SK-N-SH treated with all-trans-retinoic acid at 6 μM for 48 hours (cell line): Measurements from ENCODE around the gene LMAN1L.

ENCODE experiments used
- ATAC-seq: fragments of 200-7000 bp; cut with Tn5 transposase; 3 replicates; pipeline ENCODE4 v1.9.1; 2020; ENCODE audit warnings: mild to moderate bottlenecking, moderate library complexity
- ARNTL ChIP-seq: fragments of 450-650 bp; formaldehyde crosslinking; IDR thresholded peaks from 2 replicates; pipeline ENCODE4 v1.5.0; 2020; ENCODE audit warnings: low read depth, mild to moderate bottlenecking, moderate library complexity, borderline replicate concordance
- BACH2 ChIP-seq: fragments of 250-450 bp; sonication (Bioruptor Pico); IDR thresholded peaks from 2 replicates; pipeline ENCODE4 v1.9.0; 2021; ENCODE audit warnings: mild to moderate bottlenecking, borderline replicate concordance
- CSDC2 ChIP-seq: fragments of 250-450 bp; sonication (Bioruptor Pico); IDR thresholded peaks from 2 replicates; pipeline ENCODE4 v1.5.0; 2020; ENCODE audit warnings: mild to moderate bottlenecking, moderate library complexity
- ESRRG ChIP-seq: fragments of 250-450 bp; sonication (Bioruptor Pico); IDR thresholded peaks from 2 replicates; pipeline ENCODE4 v1.6.1; 2021; ENCODE audit warnings: mild to moderate bottlenecking
- GLIS3 ChIP-seq: fragments of 250-450 bp; sonication (Bioruptor Pico); IDR thresholded peaks from 2 replicates; pipeline ENCODE4 v1.5.0; 2020; ENCODE audit warnings: mild to moderate bottlenecking, moderate library complexity
- OSR1 ChIP-seq: fragments of 250-450 bp; sonication (Bioruptor Pico); IDR thresholded peaks from 2 replicates; pipeline ENCODE4 v1.8.0; 2022; ENCODE audit warnings: moderate library complexity, mild to moderate bottlenecking, inconsistent platforms
- PPARA ChIP-seq: fragments of 250-450 bp; sonication (Bioruptor Pico); IDR thresholded peaks from 2 replicates; pipeline ENCODE4 v1.5.0; 2020; ENCODE audit warnings: mild to moderate bottlenecking, borderline replicate concordance
- RARB ChIP-seq: fragments of 250-450 bp; sonication (Bioruptor Pico); IDR thresholded peaks from 2 replicates; pipeline ENCODE4 v1.8.0; 2021; ENCODE audit warnings: mild to moderate bottlenecking, moderate library complexity
- SNAI2 ChIP-seq: fragments of 250-450 bp; sonication (Bioruptor Pico); IDR thresholded peaks from 2 replicates; pipeline ENCODE4 v1.5.0; 2020; ENCODE audit warnings: mild to moderate bottlenecking, moderate library complexity
- TOX ChIP-seq: fragments of 250-450 bp; sonication (Bioruptor Pico); IDR thresholded peaks from 2 replicates; pipeline ENCODE4 v1.8.0; 2021; ENCODE audit warnings: mild to moderate bottlenecking, moderate library complexity, borderline replicate concordance
- ZC3H10 ChIP-seq: fragments of 250-450 bp; sonication (Bioruptor Pico); IDR thresholded peaks from 2 replicates; pipeline ENCODE4 v1.5.1; 2021; ENCODE audit warnings: mild to moderate bottlenecking, moderate library complexity
- ZFP3 ChIP-seq: fragments of 250-450 bp; sonication (Bioruptor Pico); IDR thresholded peaks from 2 replicates; pipeline ENCODE4 v1.5.0; 2020; ENCODE audit warnings: mild to moderate bottlenecking, moderate library complexity
- ZFP30 ChIP-seq: fragments of 450-650 bp; formaldehyde crosslinking; IDR thresholded peaks from 2 replicates; pipeline ENCODE4 v1.5.0; 2022; ENCODE audit warnings: mild to moderate bottlenecking, moderate library complexity
- ZNF565 ChIP-seq: fragments of 450-650 bp; formaldehyde crosslinking; conservative IDR thresholded peaks from 2 replicates; pipeline ENCODE4 v1.5.0; 2020; ENCODE audit warnings: low read depth, mild to moderate bottlenecking, moderate library complexity
- ZNF70 ChIP-seq: fragments of 450-650 bp; formaldehyde crosslinking; IDR thresholded peaks from 2 replicates; pipeline ENCODE4 v1.5.0; 2020; ENCODE audit warnings: mild to moderate bottlenecking, moderate library complexity
- ZNF8 ChIP-seq: fragments of 450-650 bp; formaldehyde crosslinking; IDR thresholded peaks from 2 replicates; pipeline ENCODE4 v1.5.0; 2020; ENCODE audit warnings: mild to moderate bottlenecking, moderate library complexity
- TF ChIP-seq, protein P1 (sequence below): fragments of 250-450 bp; sonication (Bioruptor Pico); IDR thresholded peaks from 2 replicates; pipeline ENCODE4 v1.5.0; 2020; ENCODE audit warnings: mild to moderate bottlenecking, moderate library complexity
- TF ChIP-seq, protein P2 (sequence below): fragments of 250-450 bp; sonication (Bioruptor Pico); IDR thresholded peaks from 2 replicates; pipeline ENCODE4 v1.5.1; 2021; ENCODE audit warnings: mild to moderate bottlenecking, moderate library complexity
- TF ChIP-seq, protein P3 (sequence below): fragments of 250-450 bp; sonication (Bioruptor Pico); IDR thresholded peaks from 2 replicates; pipeline ENCODE4 v1.8.0; 2021; ENCODE audit warnings: low read depth, mild to moderate bottlenecking, moderate library complexity, borderline replicate concordance

Gene LMAN1L

DNA sequence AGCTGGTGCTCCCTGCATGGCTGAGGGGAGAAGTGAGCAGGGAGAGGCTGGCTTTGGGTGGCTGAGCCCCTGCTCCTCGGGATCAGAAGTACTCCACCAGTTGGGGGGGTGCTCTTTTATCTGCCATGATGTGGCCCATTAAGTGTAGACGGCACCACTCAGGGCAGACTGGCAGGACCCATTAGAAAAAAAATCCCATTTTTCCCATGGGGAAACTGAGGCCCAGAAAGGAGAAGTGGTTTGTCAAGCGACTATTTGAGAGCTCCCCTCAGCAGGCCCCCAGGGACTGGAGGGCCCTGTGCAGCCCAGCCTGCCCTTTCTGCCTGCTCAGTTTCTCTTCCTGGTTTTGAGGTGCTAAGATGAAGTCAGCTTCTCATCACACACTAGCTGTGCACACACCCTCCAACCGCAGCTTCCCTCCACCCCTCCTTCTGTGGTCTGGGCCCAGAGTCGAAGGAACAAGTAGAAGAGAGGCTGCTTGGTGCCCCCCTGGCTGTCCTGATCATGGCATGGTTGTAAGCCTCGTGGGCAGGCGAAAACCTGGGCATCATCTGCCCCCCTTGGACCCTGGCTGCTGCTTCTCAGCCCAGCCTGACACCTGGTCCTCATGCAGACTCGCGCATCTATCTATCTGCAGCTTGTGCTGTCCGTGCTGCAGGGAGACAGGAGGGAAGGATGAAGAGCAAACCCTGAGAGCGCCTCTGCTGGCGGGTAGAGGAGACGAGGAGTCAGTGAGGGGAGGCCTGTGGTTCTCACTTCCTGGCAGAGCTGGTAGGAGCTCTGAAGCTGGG is 25.2 kb upstream of the LMAN1L start:
- ATAC-seq: peak; percentile 72
- TF ChIP-seq OSR1 (CRISPR knock-in tag): no peak

DNA sequence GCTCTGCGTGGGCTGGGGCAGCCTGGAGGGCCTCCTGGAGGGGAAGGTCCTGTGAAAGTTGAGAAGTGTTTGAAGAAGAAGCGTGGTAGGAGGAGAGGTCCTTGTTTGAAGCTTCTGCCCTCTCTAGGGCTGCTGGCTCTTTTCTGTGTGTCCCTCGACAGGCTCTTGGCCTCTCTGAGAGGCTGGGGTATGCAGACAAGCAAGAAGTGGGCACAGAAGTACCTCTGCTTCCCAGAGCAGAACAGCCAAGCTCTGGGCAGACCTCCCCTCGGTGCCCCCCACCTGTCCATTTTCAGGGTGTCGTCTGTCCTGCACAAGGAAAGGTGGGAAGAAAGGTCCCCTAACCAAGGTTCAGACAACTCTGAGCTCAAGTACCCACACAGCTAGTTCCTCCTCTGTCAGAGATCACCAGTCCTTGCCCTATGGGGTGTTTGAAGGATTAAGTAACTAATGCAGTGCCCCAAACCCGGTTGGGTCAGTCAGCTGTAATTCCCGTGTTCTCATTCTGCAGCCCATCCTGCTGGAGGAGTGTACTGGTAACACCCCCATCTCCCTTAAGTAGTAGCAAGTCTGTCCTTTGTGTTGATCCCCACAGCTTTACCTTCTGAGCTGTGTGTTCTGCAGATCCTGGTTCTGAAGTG is 24.5 kb upstream of the LMAN1L start:
- ATAC-seq: no peak
- TF ChIP-seq PPARA (no peak), CSDC2 (no peak), OSR1 (CRISPR knock-in tag) (no peak), ARNTL (CRISPR knock-in tag) (no peak), GLIS3 (CRISPR knock-in tag) (no peak), ZNF70 (no peak), ZNF8 (CRISPR knock-in tag) (no peak), SNAI2 (CRISPR knock-in tag) (no peak), ESRRG (no peak), ZC3H10 (CRISPR knock-in tag) (no peak), ZNF565 (CRISPR knock-in tag) (no peak), RARB (CRISPR knock-in tag) (no peak), ZFP3 (CRISPR knock-in tag) (no peak)
- TF ChIP-seq, protein P1, sequence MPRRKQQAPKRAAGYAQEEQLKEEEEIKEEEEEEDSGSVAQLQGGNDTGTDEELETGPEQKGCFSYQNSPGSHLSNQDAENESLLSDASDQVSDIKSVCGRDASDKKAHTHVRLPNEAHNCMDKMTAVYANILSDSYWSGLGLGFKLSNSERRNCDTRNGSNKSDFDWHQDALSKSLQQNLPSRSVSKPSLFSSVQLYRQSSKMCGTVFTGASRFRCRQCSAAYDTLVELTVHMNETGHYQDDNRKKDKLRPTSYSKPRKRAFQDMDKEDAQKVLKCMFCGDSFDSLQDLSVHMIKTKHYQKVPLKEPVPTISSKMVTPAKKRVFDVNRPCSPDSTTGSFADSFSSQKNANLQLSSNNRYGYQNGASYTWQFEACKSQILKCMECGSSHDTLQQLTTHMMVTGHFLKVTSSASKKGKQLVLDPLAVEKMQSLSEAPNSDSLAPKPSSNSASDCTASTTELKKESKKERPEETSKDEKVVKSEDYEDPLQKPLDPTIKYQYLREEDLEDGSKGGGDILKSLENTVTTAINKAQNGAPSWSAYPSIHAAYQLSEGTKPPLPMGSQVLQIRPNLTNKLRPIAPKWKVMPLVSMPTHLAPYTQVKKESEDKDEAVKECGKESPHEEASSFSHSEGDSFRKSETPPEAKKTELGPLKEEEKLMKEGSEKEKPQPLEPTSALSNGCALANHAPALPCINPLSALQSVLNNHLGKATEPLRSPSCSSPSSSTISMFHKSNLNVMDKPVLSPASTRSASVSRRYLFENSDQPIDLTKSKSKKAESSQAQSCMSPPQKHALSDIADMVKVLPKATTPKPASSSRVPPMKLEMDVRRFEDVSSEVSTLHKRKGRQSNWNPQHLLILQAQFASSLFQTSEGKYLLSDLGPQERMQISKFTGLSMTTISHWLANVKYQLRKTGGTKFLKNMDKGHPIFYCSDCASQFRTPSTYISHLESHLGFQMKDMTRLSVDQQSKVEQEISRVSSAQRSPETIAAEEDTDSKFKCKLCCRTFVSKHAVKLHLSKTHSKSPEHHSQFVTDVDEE (CRISPR knock-in tag): no peak
- TF ChIP-seq, protein P2, sequence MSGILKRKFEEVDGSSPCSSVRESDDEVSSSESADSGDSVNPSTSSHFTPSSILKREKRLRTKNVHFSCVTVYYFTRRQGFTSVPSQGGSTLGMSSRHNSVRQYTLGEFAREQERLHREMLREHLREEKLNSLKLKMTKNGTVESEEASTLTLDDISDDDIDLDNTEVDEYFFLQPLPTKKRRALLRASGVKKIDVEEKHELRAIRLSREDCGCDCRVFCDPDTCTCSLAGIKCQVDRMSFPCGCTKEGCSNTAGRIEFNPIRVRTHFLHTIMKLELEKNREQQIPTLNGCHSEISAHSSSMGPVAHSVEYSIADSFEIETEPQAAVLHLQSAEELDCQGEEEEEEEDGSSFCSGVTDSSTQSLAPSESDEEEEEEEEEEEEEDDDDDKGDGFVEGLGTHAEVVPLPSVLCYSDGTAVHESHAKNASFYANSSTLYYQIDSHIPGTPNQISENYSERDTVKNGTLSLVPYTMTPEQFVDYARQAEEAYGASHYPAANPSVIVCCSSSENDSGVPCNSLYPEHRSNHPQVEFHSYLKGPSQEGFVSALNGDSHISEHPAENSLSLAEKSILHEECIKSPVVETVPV (CRISPR knock-in tag): no peak
- TF ChIP-seq, protein P3, sequence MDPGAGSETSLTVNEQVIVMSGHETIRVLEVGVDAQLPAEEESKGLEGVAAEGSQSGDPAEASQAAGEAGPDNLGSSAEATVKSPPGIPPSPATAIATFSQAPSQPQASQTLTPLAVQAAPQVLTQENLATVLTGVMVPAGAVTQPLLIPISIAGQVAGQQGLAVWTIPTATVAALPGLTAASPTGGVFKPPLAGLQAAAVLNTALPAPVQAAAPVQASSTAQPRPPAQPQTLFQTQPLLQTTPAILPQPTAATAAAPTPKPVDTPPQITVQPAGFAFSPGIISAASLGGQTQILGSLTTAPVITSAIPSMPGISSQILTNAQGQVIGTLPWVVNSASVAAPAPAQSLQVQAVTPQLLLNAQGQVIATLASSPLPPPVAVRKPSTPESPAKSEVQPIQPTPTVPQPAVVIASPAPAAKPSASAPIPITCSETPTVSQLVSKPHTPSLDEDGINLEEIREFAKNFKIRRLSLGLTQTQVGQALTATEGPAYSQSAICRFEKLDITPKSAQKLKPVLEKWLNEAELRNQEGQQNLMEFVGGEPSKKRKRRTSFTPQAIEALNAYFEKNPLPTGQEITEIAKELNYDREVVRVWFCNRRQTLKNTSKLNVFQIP (CRISPR knock-in tag): no peak

DNA sequence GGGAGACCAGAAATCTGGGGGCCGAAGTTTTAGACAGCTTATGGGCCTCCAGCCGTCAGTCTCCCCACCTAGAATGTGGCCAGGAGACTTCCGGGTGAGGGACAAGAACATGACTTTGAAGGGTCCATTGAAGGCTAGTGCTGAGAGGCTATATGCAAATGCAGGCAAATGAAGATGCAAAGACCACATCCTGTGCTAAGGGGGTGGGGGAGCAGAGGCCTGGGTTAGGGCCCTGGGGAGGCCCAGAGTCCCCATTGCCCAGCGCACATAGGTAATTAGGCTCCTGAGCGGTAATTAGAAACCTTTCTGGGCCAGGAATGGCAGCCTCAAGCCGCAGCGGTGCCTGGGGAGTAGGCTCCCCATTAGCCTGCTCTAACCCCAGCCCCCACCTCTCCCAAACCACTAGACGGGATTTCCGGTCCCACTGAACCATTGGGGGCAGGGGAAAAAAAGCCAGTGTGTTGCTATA is 23.9 kb upstream of the LMAN1L start:
- TF ChIP-seq TOX (no peak), ZFP3 (CRISPR knock-in tag) (no peak), BACH2 (no peak), ZNF70 (no peak), CSDC2 (no peak), ZNF8 (CRISPR knock-in tag) (no peak)
- TF ChIP-seq, protein P3 (CRISPR knock-in tag): no peak

DNA sequence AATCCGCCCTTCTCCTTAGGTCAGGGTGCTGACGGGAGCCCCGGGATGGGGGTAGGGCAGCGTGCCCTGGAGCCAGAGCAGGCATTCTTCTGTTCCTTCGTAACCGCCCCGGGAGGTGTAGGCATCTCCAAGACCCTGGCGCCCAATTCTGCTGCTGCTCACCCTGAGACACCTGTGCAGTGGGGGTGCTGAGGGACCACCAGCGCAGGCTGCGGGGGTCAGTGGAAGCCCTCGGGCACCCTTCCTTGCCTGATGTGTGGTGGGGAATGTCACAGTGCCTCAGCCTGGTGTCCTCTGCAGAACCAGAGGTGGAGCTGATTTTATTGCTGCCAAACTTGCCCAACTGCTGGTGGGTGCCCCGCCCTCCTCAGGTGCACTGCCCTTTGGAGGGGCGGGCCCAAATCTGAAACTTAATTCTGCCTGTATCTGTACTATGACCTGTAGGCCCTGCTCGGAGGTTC is 23.4 kb upstream of the LMAN1L start:
- TF ChIP-seq ZFP3 (CRISPR knock-in tag) (no peak), ARNTL (CRISPR knock-in tag) (no peak), GLIS3 (CRISPR knock-in tag) (no peak), OSR1 (CRISPR knock-in tag) (no peak), BACH2 (no peak), ZFP30 (no peak)
- TF ChIP-seq, protein P3 (CRISPR knock-in tag): no peak
- TF ChIP-seq, protein P1 (CRISPR knock-in tag): no peak
- ATAC-seq: no peak

More for the DNA sequence above, 23.9 kb upstream of the LMAN1L start:
- ATAC-seq: no peak
